C1 segment of cervical spinal cord (tissue), 14 donors: ENCODE data around the gene MMS19.

ENCODE experiments used
- DNase-seq, 14 donors: peaks; one replicate each; lab custom pipeline; 2025; lab: John Stamatoyannopoulos, UW

MMS19 gene

DNA sequence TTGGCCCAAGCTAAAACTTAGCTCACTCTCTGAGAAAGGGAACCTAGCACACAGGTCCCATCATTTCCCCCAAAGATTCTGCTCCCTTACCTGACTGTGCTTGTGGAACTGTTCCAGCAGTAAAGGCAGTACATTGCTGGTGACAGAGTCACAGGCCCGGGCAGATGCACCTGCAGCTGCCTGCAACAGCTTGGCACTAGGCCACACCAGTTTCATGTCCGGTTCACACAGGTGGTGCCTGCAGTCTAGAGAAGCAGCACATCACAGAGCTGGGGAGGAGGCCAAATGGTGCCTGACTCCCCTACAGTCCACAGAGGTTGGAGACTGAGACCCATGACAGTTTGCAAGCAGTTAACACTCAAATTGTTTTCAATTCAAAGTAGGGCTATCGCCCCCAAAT is 30.1 kb downstream of the MMS19 start:
- DNase-seq: no peak

GRCh38 chr10:97466755-97467154 is 31.5 kb downstream of the MMS19 start:
- no peak for DNase-seq

- DNase-seq: no peak
Measured at GRCh38 chr10:97465982-97466381, 32.2 kb downstream of the MMS19 start.

GRCh38 chr10:97464226-97464625 is 34.0 kb downstream of the MMS19 start:
- DNase-seq: no peak

DNA sequence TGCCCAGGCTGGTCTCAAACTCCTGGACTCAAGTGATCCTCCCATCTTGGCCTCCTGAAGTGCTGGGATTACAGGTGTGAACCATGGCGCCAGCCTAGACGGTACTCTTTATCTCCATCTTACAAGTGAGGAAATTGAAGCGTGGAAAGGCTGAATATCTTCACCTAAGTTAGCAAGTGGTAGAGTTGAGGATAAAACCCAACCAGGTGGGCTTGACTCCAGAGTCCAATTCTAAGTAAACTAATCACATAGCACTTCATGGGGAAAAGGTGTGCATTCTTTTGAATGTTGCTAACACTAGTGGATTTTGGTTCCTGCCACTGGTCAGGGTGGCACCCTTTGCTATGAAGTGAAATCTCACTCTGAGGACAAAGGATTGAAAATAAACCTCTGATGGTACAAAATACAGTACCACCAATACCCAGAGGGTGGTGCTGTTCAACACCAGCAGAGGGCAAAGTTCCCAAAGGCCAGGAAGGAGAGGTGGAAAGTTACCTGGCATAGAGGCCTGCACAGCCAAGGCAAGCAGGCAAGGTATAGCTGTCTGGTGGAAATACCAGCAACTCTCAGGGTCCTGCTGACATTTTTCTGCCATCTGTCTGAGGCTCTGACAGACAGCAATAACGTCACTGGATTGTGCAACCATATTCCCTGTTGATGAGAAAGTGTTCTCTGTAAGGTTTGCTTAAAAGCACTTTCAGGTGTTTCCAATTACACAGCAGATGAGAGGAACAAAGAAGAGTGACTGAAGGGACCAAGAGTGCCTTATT is 34.7 kb downstream of the MMS19 start:
- peak in 5 of 14 donors; percentile 8 to 30 (median 26) for DNase-seq

DNA sequence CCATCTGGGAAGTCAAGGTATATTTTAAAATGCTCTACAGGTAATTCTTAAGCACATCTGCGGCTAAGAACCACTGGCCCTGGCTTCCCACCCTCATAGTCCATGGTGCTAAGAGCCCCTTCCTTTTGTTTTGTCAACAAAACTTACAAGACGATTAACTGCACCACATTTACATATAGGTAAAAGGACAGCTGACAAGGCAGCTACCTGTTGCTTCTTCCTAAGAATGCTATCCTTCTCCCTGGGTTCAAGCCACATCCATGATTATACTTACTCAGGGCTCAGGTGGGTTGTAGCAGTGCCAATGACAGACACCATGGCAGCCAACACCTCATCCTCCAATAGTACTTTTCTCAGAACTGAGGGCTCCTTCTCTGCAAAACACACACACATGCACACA is 35.9 kb downstream of the MMS19 start:
- no peak for DNase-seq

- DNase-seq: no peak
Measured at GRCh38 chr10:97459933-97460332, 38.3 kb downstream of the MMS19 start.

GRCh38 chr10:97459111-97459510 is 39.1 kb downstream of the MMS19 start:
- no peak for DNase-seq

DNA sequence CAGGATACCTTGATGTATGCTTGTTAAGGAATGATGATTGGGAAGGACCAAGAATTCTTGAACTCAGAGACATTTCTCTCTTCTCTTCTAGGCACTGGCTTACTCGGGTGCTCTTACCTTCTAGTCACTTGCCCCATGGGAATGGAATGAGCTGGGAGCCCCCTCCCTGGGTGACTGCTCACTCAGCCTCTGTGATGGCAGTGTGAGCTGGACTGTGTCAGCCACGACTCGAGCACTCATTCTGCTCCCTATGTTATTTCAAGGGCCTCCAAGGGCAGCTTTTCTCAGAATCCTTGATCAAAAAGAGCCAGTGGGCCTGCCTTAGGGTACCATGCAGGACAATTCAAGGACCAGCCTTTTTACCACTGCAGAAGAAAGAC is 41.5 kb downstream of the MMS19 start:
- DNase-seq: no peak

DNA sequence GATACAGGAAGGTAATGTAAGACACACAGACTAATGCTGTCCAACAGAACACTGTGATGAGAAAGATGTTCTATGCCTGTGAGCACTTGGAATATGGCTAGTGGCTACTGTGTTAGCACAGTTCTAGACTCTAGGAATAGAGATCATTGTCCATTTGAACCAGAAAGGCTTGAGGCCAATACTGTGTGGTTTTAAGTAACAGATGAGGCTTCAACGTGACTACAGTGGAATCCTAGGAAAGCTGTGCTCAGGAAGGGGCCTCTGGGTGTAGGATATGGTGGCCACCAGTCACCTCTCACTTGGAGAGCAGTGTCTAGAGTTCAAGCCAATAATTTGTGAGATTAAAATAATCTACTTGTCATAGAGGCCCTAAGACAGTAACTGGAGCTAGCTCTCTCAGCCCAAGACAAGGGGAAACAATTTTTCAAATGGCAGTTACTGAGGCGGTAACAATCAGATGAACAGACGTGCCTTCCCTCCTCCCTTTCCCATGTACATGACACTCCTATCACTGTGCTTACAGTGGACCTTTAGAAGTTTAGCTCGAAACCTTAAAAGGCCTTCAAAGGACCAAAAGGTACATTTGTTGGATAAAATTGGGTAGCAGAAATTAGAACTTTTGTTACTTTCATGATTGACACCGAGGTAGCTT is 42.1 kb downstream of the MMS19 start:
- no peak for DNase-seq

DNA sequence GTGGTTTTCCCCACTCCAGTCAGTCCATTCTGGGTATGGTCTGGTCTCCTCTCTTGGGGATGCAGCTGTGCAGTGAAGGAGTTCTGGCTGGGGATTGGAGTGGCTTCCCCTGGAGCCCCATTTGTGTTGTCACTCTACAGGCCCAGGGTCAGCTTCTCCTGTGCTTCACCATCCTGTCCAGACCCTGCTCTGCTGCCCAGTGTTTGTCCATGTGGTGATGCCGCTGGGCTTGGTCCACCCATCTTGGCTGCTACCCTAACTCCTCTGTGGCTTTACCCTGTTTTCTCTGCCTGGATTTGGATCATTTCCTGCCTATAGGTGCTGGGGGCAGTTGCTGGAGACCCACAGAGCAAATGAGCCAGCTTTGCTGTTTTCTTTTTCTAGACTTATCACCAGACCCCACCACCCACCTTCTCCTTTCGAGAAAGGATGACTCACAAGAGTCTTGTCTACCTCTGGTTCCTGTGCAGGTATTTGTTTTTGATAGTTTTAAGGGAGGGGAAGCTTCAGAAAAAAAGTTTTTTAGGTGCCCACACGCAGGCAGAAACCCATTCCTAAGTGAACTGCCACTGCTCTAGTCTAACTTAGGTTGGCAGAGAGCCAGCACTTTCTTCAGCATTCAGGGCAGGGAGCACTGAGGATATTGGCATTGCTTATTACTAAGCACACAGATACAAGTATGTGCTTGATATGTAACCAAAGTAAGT is 43.7 kb downstream of the MMS19 start:
- DNase-seq: no peak

DNA sequence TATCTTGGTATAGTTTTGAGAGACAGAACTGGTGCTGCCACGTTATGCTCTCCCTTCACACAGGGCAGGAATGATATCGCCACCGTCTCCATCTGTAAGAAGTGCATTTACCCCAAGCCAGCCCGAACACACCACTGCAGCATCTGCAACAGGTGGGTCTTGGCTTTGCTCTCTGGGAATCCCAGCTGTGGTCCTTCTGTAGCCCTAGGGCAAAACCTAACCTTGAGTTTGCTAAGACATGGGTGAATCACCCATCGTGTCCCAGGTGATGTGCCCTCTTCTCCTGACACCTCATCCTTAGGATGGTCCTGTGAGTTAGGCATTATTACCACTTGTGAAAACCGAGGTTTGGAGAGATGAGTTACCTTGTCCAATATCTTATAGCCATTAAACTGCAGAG is 45.9 kb downstream of the MMS19 start:
- DNase-seq: no peak

DNA sequence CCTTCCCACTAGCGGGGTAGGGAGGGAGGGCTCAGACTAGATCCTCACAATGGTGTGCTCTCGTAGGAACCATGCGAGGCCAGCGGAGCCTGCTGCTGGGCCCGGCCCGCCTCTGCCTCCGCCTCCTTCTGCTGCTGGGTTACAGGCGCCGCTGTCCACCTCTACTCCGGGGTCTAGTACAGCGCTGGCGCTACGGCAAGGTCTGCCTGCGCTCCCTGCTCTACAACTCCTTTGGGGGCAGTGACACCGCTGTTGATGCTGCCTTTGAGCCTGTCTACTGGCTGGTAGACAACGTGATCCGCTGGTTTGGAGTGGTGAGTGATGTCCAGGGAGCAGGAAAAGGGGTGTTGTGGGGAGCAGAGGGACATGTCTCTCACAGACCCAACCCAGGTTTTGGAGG is 46.6 kb downstream of the MMS19 start:
- no peak for DNase-seq

GRCh38 chr10:97450828-97451227 is 47.4 kb downstream of the MMS19 start:
- no peak for DNase-seq

- peak; percentile 40 to 97 (median 90) for DNase-seq
Measured at GRCh38 chr10:97445722-97446639, 52.2 kb downstream of the MMS19 start, which contains the start of the genes EXOSC1 and ZDHHC16. Gene EXOSC1, minus strand, starts transcription at chr10:97446006. Its CDS starts 21 bp downstream, at chr10:97445985. Gene ZDHHC16, plus strand, starts transcription at chr10:97446175. Its CDS starts 5,501 bp downstream, at chr10:97451676.

DNA sequence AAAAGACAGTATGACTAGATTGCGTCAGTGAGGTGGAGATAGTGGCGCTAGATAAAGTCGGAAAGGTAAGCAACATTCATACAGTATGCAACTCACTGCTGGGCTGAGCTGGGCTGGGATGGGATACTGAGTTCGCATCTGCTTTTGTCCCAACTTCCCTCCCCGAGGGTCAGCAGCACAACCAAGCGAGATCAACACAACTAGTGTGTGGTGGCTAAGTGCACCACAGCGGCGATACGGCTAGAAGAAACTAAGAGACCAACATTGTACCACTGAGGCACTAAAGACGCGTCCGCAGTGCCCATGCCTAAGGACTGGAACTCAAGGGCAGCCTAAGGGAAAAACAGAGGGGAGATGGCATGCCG is 52.9 kb downstream of the MMS19 start:
- DNase-seq: no peak

DNA sequence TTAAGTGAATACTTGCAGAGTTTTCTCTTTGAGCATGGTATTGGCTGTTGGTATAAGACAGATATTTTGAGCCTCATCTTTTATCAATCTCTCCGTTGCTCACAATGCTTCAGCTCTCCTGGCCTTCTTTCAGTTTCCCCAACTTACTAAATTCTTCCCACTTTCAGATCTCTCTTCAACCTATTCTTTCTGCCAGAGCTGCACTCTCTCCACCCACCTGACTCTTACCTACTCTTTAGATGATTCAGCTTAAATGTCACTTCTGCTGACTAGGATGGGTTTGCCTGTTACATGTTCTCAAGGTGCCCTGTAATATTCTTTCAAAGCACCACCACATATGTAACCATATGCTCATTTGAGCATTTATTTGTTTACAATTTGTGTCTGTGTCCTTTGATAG is 54.0 kb downstream of the MMS19 start:
- DNase-seq: no peak

DNA sequence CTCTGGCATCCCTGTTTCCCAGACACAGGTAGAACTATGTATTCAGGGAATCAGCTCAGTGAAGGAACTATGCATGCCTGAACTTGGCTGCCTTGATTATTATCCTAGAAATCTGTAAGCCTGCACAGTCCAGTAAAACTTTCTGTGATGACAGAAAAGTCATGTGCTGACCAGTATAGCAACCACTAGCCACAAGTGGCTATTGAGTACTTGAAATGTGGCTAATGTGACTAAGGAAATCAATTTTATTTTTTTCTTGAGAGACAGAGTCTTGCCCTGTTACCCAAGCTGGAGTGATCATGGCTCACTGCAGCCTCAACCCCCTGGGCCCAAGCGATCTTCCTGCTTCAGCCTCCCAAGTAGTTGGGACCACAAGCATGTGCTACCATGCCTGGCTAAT is 55.9 kb downstream of the MMS19 start:
- DNase-seq: no peak

DNA sequence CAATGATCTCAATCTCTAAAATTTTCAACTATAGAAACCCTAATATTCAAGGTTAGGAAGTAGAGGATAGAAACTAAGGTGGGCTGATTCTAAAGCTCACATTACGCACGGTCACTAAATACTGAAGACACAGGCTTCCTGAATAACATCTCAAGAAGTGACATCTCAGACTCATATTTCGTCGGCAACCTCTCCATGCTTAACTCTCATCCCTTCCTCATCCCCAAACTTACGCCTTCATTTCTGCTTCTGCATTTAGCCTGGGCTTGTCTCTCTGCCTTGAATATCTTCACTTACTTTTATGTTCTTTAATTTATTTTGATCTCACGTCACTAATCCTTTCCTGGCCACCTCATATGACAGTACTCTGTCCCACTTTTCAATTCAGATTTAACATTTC is 63.0 kb downstream of the MMS19 start:
- DNase-seq: no peak

DNA sequence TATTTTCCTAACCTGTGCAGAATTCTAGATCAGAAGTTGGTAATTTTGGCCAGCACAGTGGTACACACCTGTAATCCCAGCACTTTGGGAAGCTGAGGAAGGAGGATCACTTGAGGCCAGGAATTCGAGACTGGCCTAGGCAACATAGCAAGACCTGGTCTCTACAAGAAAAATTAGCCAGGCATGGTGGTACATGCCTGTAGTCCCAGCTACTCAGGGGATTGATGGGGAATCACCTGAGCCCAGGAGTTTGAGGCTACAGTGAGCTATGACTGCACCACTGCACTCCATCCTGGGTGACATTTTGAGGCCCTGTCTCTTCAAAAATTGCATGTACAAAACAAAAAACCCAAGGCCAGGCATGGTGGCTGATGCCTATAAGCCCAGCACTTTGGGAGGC is 63.7 kb downstream of the MMS19 start:
- no peak for DNase-seq

DNA sequence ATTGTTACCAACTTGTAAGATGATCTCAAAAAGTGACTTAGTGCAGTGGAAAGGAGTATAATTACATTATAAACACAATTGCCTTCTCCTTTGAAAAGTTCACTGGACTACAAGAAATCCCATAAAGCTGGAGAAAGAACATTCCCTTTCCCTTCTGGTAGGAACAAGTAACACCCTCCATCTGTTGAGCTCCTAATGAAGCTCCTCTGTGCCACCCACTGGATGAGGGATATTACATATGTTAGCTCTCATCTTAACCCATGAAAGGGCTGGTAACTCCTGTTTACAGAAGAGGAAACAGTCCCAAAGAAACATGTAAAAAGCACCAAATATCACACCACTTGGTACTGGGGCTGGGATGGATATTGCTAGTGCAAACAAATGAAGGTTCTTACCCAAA is 64.2 kb downstream of the MMS19 start:
- no peak for DNase-seq

- no peak for DNase-seq
Measured at GRCh38 chr10:97428572-97428981, 69.6 kb downstream of the MMS19 start.
